HL-60 (cell line): ENCODE measurements around the gene SFTPB.

ENCODE experiments used
- DNase-seq, 2 experiments: peaks; one replicate each; pipeline ENCODE4 v3.0.0-alpha.2; 2010 to 2020; ENCODE audit warnings: low read depth in 1 of 2, low spot score in 1 of 2
- H3K27ac ChIP-seq: fragments of 250-450 bp; sonication (Bioruptor Pico); replicated peaks from 2 replicates; pipeline ENCODE4 v1.5.1; 2020; ENCODE audit warnings: mild to moderate bottlenecking, moderate library complexity
- H3K27me3 ChIP-seq: fragments of 250-450 bp; sonication (Bioruptor Pico); 2 replicates; pipeline ENCODE4 v1.5.1; 2021; ENCODE audit warnings: mild to moderate bottlenecking, moderate library complexity; ENCODE audit not compliant: insufficient read depth, poor library complexity, severe bottlenecking
- H3K4me3 ChIP-seq: replicated peaks from 2 replicates; pipeline ENCODE4 v1.5.1; 2011; ENCODE audit warnings: mild to moderate bottlenecking, control low read depth, low read length; ENCODE audit not compliant: insufficient read depth
- CTCF ChIP-seq: IDR thresholded peaks from one replicate; pipeline ENCODE4 v1.5.1; 2011; ENCODE audit warnings: low read length, control low read depth, inconsistent platforms; ENCODE audit not compliant: insufficient read depth
- GABPA ChIP-seq: IDR thresholded peaks from 2 replicates; pipeline ENCODE4 v1.6.1; 2012; ENCODE audit warnings: low read depth
- POLR2AphosphoS5 ChIP-seq: IDR thresholded peaks from 2 replicates; pipeline ENCODE4 v1.6.1; 2012; ENCODE audit warnings: low read depth
- REST ChIP-seq: IDR thresholded peaks from 2 replicates; pipeline ENCODE4 v1.6.1; 2012; ENCODE audit warnings: low read depth; ENCODE audit not compliant: insufficient replicate concordance
- SPI1 ChIP-seq: IDR thresholded peaks from 2 replicates; pipeline ENCODE4 v1.6.1; 2012; ENCODE audit warnings: low read depth, mild to moderate bottlenecking, borderline replicate concordance

SFTPB gene

GRCh38 chr2:85668857-85669142 lies 801 bp upstream of the SFTPB start:
- Histone ChIP-seq H3K4me3 (no peak overlapping the region), H3K27me3 (no peaks in the 10 kb centered on the region), H3K27ac (0 out of 2 replicates have a peak overlapping the region, but pooled peaks have one; percentile 21)
- TF ChIP-seq CTCF (no peak), SPI1 (no peak), GABPA (no peak), REST (no peak), POLR2AphosphoS5 (no peak)
- no peak for DNase-seq

- Histone ChIP-seq H3K27ac (no peak overlapping the region), H3K27me3 (no peaks in the 10 kb centered on the region), H3K4me3 (no peak overlapping the region)
- TF ChIP-seq POLR2AphosphoS5: no peak
- no peak for TF ChIP-seq REST
- no peak for TF ChIP-seq SPI1
- no peak for TF ChIP-seq CTCF
- TF ChIP-seq GABPA: no peak
- DNase-seq: no peak
Observed at GRCh38 chr2:85667561-85668008, 414 bp downstream of the SFTPB start.

- H3K4me3 ChIP-seq: no peak overlapping the region
- H3K27me3 ChIP-seq: no peaks in the 10 kb centered on the region
- no peak for TF ChIP-seq SPI1
- no peak for TF ChIP-seq CTCF
- no peak for TF ChIP-seq POLR2AphosphoS5
- no peak for TF ChIP-seq GABPA
- no peak for TF ChIP-seq REST
- H3K27ac ChIP-seq: peak overlapping the region; percentile 70
- DNase-seq: peak; percentile 77 to 83
Observed at GRCh38 chr2:85666435-85667316, 1.3 kb downstream of the SFTPB start.
